Neural cell (in vitro differentiated cells): ENCODE data around the gene CLEC10A.

ENCODE experiments used
- EP300 ChIP-seq: fragments of 450-650 bp; conservative IDR thresholded peaks from 2 replicates; pipeline ENCODE4 v1.6.1; 2014; ENCODE audit warnings: antibody characterized with exemption, mild to moderate bottlenecking, moderate library complexity; ENCODE audit not compliant: poor library complexity, severe bottlenecking
- EZH2 ChIP-seq: fragments of 200-600, 300-800 bp; shearing (Covaris generic), sonication (generic); IDR thresholded peaks from 2 replicates; pipeline ENCODE4 v1.6.1; 2014; ENCODE audit warnings: antibody characterized with exemption, low read length, borderline replicate concordance, mild to moderate bottlenecking; ENCODE audit not compliant: insufficient read depth, poor library complexity, severe bottlenecking
- RAD21 ChIP-seq: fragments of 450-650 bp; conservative IDR thresholded peaks from 2 replicates; pipeline ENCODE4 v1.6.1; 2014; ENCODE audit warnings: antibody characterized with exemption, mild to moderate bottlenecking, moderate library complexity
- TF ChIP-seq, protein P1 (sequence below): fragments of 450-650 bp; IDR thresholded peaks from 2 replicates; pipeline ENCODE4 v1.5.1; 2014; ENCODE audit warnings: antibody characterized with exemption, mild to moderate bottlenecking, moderate library complexity; ENCODE audit not compliant: poor library complexity, severe bottlenecking
- TF ChIP-seq, protein P2 (sequence below): IDR thresholded peaks from 2 replicates; pipeline ENCODE4 v1.6.1; 2012; ENCODE audit warnings: borderline replicate concordance

DNA sequence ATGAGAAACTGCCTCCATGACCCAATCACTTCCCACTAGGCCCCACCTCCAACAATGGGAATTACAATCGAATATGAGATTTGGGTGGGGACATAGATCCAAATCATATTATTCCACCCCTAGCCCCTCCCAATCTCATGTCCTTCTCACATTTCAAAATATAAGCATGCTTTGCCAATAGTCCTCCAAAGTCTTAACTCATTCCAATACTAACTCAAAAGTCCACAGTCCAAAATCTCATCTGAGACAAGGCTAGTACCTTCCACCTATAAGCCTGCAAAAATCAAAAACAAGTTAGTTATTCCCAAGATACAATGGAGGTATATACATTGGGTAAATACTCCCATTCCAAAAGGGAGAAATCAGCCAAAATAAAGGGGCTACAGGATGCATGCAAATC, 12.9 kb downstream of the CLEC10A start:
- TF ChIP-seq, protein P1, sequence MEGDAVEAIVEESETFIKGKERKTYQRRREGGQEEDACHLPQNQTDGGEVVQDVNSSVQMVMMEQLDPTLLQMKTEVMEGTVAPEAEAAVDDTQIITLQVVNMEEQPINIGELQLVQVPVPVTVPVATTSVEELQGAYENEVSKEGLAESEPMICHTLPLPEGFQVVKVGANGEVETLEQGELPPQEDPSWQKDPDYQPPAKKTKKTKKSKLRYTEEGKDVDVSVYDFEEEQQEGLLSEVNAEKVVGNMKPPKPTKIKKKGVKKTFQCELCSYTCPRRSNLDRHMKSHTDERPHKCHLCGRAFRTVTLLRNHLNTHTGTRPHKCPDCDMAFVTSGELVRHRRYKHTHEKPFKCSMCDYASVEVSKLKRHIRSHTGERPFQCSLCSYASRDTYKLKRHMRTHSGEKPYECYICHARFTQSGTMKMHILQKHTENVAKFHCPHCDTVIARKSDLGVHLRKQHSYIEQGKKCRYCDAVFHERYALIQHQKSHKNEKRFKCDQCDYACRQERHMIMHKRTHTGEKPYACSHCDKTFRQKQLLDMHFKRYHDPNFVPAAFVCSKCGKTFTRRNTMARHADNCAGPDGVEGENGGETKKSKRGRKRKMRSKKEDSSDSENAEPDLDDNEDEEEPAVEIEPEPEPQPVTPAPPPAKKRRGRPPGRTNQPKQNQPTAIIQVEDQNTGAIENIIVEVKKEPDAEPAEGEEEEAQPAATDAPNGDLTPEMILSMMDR: no peak
- TF ChIP-seq EZH2: no peak
- TF ChIP-seq RAD21: no peak
- TF ChIP-seq EP300: no peak
- TF ChIP-seq, protein P2, sequence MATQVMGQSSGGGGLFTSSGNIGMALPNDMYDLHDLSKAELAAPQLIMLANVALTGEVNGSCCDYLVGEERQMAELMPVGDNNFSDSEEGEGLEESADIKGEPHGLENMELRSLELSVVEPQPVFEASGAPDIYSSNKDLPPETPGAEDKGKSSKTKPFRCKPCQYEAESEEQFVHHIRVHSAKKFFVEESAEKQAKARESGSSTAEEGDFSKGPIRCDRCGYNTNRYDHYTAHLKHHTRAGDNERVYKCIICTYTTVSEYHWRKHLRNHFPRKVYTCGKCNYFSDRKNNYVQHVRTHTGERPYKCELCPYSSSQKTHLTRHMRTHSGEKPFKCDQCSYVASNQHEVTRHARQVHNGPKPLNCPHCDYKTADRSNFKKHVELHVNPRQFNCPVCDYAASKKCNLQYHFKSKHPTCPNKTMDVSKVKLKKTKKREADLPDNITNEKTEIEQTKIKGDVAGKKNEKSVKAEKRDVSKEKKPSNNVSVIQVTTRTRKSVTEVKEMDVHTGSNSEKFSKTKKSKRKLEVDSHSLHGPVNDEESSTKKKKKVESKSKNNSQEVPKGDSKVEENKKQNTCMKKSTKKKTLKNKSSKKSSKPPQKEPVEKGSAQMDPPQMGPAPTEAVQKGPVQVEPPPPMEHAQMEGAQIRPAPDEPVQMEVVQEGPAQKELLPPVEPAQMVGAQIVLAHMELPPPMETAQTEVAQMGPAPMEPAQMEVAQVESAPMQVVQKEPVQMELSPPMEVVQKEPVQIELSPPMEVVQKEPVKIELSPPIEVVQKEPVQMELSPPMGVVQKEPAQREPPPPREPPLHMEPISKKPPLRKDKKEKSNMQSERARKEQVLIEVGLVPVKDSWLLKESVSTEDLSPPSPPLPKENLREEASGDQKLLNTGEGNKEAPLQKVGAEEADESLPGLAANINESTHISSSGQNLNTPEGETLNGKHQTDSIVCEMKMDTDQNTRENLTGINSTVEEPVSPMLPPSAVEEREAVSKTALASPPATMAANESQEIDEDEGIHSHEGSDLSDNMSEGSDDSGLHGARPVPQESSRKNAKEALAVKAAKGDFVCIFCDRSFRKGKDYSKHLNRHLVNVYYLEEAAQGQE: no peak
